GM03348 (cell line): ENCODE data around the gene CEP131.
A peak's percentile ranks its signal among the peaks of the same experiment; 100 is the strongest.

Experiments
- DNase-seq: peaks from one replicate; pipeline ENCODE4 v3.0.0; 2012; ENCODE audit warnings: low spot score

The CEP131 gene

DNA sequence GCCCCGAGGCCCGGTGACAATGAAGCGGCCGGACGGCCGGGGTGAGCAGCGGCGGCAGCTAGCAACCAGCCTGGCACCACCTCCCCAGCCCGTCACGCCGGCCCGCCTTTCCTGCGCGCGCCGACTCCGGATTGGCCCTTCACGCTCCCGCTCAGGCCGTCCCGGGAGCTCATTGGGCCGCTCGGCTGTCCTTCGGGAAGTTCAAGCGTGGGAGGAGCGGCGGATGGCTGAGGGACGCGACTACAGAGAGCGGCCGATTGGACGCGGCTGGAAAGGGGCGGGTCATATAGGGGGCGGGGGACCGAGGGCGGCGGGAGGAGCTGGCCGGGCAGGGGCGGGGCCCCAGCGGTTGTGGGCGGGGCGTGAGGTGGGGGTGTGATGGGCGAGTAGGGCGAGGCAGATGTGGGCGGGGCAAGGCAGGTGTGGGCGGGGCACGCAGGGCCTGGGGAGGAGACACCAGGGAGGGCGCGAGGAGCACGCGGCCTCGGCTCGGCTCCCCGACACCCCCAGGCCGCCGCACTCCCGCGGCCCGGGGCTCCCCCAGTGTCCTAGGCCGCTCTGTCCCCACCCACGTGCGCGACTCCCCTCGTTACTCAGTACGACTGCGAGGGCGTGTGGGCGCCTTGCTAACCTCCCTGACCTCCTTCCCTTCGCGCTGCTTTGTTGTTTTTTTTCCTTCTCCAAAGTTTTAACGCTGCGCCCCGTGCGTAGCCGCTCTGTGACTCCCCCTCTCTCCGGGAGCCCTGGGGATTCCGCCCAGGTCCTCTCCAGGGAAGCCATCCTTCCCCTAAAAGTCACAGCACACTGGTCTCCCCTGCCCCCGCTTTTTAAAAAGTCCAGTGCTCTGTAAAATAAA, at the start of gene CEP131:
Gene CEP131, minus strand, starts transcription at position 60 of the 856 bp plus-strand sequence. CDS start 2,909 bp downstream, outside the sequence.
- DNase-seq, result peak; percentile 100

DNA sequence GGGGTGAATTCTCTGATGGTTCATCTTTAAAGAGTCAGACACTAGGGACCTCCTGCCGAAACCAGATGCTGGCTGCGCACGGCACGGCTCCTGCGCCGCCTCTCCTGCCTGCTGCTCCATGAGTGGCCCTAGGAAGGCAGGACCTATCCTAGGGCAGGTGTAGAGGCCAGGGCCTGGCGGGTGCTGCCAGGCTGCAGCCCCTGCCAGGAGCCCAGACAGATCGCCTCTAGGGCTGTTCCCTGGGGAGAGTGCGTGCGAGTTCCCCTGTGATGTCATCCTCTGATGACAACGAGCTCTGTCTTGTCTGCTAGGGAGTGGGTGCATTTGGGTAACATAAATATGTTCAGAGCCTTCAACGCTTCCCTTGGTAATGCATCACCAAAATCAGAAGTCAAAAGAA, 48.5 kb upstream of the CEP131 start:
- no peak for DNase-seq

DNA sequence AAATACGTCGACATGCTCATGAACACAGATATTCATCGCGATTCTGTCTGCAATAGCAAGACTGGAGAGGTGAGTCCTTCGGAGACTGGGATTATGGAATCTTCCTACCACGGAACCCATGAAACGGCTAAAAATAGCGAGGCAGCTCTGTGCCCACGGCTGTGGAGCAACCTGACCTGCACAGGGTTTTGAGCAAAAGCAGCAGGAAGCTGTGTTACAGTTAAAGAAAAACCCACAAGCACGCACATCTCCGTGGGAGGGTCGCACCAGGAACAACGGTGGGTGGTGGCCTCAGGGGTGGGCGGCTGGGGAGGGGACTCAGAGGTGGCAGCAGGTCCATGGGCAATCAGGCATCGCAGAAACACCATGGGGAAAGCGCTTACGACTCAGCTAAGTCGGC, 47.5 kb upstream of the CEP131 start:
- no peak for DNase-seq

DNA sequence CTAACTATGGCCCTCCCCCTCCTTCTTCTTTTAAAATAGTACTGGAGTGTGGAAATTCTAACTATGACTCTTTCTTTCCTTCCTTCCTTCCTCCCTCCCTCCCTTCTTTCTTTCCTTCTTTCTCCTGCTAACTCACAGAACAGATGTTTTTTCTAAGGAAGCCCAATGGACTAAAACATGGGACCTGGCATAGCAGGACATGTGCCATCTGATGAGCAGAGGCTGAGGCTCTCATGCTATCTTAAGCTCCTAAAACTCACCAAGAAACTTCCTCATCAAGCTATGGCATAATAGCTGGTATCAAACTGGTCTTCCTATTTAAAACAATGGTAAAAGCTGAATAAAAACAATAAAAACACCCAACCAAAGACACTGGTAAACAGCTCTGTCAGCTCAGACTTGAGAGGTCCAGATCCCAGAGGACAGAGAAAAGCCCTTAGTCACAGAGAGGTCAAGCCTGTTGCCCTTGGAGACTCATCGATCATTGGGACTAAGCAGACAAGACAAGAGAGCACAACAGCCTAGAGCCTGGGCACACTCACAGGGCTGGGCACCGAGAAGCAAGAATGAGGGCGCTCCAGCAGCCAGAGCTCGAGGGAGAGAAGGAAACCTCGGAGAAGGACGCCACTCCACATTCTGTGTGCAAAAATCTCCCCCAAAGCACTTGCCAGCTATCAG, 44.8 kb upstream of the CEP131 start:
- DNase-seq, result no peak

DNA sequence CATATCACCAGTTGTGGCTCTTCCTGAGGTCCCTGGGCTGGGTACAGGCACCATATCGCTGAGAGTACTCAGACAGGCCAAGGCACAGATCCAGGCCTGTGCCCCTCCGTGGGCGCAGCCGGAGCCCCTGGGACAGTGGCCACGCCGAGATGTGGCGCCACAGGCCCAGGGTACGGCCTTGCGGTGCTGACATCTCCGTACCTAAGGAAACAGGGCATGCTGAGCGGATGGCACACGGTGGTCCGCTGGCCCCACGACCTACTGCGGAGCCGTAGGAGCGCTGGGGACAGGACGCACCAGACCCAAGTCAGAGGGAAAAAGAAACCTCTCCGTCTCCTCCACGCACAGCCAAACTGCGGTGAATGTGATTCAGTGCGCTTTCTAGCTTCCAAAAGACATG, 42.8 kb upstream of the CEP131 start:
- no peak for DNase-seq

DNA sequence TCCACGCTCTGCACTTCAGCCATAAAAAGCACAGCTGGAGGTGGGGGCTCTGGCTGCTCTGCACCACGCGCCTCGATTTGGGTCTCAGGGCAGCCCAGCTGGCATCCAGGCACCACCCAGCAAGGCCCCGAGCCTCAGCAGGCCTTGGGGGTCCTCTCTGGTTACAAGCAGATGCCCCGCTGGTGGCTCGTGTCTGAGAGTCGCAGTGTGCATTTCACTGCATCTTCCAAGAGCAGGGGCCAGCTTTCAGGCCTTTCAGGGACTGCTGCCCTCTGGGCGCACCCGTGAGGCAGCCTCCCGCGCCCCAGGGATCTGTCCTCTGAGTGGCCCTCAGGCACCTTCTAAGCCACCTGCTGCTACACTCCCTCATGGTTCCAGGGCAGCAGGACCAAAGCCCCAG, 41.9 kb upstream of the CEP131 start:
- no peak for DNase-seq

DNA sequence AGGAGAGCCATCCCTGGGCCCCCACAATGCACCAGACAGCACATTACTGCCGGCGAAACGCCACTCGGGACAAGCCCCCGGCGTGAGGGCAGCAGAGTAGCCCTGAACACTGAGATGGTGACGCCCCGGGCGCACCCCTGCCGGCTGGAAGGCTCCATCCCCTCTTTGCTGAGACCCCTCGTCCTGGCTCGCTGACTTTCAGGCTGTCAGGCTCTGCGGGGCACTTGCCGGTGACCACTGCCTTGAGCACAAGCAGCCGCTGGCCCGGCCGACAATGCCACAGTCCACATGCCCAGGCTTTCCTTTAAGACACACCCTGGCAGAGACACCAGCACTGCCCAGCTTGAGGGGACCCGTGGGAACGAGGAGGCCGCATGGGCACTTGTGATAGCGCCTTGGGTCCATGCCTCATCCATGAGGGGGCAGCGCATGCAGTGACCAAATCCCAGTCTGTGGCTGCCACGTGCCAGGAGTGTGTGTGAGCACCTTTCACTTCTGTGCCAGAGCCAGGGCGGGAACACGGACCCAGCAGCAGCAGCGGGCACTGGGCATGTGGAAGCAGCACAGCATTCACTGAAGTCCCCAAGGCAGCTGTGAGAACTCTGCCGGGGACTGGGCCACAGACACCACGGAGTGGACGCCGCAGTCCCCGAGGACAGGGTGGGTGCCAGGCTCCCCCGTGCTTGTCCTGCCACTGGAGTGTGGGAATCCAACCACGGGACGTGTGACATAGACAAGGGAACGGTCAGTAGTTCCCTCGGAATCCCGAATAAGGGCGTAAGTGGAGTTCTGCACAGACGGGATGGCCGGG, 40.8 kb upstream of the CEP131 start:
- DNase-seq, result no peak

DNA sequence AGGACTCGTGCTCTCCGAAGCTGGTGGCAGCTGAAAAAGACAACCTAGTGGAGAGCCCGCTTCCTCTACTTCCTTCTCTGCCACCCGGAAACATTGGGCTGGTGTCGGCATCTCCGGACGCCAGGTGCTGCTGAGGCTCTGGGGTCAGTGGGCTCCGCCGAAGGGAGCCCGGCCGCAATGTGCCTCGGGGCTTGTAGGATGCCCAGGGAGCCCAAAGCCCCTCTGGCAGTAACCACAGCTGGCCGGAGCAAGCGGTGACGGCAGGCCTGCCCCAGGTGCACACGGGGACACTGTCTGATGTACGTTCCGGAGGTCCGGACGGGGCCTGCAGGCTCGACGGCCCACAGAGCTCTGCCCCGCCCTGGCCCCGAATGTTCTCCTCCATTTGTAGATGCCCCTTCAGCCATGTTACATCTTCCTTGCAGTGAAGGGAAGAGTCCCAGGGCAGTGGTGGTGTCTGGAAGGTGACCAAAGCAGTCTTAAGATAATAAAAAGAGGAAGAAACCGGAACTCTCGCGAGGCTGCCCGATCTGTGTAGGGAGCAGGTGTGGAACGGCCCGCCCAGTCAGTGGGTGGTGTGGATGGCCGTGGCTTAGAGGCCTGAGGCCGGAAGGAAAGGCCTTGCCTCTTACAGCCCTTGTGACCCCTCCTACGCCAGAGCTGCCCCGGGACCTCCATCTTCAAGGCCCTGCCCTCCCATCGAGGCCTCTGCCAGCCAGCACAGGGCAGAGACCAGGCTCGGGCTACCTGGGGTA, 39.0 kb upstream of the CEP131 start:
- no peak for DNase-seq

DNA sequence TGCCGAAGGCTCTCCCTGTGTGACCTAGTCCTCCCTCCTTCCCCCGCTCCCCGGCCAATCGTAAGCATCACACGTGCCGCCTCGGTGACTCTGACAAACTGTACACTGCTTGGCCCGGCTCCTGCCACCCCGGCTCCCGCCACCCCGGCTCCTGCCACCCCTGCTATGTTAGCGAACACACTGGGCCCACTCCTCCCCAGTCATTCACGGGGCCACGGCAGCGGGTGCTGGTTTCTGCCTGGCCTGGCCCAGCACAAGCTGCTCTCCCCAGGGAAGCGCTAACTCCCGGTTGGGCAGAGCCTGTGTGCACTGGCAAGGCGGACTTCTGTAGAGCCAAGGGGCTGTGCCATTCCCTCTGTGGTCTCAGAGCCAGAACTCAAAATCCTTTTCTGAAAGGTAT, 38.3 kb upstream of the CEP131 start:
- DNase-seq, result no peak

DNA sequence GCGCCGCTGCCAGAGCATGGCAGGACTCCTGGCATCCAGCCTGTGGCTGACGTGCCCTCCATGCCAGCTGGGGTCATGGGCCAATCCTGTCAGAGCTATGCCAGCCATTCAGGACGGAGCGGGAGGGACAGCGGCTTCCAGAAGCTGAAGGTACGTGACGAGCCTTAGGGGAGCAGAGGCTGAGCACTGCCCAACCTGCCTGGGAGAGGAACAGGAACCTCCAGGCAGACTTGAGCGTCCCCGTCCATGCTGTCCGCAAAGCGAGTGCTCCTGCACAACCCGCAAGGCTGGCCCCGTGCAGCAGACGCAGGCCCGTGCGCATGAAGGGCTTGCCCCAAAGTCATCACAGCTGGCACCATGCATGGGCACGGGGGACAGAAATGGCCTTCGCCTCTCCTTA, 37.9 kb upstream of the CEP131 start:
- DNase-seq, result no peak

DNA sequence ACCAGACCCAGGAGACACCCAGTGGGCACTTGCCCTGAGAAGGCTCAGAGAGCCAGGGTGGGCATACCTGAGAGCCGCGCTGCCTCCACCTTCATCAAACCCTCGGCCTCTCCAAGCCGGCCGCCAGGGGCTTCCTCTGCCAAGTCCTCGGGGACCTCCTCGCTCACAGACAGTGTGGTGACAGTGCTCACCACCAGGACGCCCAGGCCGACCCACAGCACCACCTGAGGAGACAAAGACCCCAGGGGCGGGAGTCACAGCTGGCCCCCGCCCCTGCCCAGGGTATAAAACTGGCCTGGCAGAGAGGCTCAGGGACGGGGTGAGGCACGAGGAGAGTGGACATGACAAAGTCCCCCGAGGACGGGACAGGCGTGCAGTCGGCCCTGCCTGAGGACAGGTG, 37.4 kb upstream of the CEP131 start:
- no peak for DNase-seq

DNA sequence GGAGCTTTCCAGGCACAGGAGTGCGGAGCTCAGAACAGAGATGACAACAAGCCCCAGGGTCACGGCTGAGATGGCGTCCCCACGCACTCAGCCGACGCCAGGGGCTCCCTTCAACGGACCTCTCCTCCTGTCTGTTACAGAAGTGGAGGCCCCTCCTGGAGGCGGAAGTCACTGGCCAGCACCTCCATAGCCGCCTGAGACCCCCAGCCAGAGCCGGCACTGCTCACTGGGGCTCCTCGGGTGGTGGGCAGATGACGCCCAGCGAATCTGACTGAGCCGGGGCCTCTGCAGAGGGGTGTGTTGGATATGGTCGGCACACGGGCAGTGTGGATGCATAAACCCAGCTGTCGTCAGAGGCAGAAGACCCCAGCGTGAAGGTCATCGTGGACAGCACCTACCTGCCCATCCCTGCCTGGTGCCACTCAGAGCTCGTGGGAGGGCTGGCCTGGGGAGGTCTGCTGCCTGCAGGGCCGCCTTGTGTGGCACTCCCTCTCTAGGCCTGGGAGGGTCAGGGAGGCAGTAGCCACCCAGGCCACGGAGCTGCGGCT, 36.4 kb upstream of the CEP131 start:
- no peak for DNase-seq

DNA sequence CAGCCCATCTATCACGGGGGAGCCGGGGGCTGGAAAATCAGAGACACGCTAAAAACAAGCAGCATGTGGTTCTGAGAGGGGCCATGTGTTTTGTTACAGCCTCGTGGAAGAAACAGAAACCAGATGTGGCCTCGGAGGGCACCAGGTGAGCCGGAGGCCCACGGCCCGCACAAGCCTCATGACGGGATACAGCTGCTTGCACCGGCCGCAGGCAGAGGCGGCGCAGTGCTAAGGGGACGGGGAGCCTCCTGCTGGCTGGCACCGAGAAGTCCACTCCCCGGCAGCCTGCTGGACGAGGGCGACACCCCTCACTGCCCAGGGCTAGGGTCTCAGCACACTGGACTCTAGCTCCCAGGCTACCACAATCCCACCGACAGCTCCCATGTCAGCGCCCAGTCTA, 35.5 kb upstream of the CEP131 start:
- no peak for DNase-seq

DNA sequence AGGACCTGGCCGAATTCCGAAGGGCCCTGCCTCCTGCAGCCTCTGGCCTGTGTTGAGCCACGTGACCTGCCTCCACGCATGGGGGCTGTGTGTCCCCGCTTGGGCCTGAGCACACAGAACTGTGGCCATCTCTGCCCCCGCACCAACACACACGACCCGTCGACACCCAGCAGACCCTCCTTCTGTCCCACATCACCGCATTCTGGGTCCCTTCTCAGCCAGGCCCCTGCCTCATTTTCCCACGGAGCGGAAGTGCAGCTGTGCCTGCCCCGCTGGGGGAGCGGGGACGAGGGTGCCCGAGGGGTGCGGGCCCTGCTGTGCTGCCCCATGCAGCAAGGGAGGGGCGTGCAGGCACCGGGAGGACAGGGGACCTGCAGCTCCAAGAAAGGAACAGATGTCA, 34.8 kb upstream of the CEP131 start:
- no peak for DNase-seq

DNA sequence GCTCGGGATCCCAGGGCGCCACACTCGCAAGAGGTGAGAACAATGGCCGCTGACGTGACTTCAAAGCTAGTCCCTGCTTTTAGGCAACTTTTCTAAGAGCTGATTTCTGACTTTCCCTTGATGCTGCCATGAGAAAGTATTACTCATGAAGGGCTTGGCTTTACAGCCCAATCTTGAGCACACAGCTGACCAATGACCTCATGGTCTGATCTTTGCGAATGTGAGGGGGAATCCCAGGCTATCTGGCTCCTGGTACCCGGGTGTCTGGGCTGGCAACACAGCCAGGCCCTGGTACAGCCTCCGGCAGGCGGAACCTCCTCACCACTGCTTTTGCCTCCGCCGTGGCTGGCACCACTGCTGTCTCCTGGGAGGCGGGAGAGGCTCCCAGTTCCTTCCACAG, 33.9 kb upstream of the CEP131 start:
- peak; percentile 34 for DNase-seq

DNA sequence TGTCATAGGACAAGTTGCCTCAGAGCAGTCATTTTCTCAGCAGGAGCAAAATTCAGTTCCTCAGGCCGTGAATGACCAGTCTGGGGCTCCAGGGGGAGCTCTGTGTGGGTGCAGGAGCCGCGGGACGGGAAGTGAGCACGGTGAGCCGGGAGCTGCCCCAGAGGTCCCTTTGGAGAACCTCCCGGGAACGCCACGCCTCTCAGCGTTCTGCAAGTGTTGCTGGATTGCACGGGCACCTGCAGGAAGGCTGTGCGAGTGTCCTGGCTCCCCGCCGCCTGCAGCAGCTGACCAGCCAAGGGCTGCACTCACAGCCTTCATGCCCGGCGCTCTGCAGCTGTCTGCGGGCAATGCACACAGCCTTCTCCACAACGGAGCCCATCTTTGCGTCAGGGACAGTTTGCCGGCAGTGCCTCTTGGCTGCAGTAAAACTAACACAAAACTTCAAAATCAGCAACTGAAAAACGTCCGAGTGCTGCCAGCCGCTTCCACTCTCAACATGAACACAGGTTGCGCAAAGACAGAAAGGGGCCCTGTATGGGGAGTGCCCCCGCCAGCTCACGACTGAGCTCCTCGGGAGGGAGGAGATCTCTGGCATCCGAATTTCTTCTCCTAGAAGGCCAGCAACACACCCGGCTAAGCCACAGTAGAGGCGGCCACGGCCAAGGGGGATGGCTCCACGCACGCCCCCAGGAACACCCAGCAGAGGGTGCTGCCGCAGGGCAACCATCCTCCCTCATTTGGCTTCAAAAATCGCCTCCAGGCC, 32.4 kb upstream of the CEP131 start:
- DNase-seq, result peak; percentile 86

DNA sequence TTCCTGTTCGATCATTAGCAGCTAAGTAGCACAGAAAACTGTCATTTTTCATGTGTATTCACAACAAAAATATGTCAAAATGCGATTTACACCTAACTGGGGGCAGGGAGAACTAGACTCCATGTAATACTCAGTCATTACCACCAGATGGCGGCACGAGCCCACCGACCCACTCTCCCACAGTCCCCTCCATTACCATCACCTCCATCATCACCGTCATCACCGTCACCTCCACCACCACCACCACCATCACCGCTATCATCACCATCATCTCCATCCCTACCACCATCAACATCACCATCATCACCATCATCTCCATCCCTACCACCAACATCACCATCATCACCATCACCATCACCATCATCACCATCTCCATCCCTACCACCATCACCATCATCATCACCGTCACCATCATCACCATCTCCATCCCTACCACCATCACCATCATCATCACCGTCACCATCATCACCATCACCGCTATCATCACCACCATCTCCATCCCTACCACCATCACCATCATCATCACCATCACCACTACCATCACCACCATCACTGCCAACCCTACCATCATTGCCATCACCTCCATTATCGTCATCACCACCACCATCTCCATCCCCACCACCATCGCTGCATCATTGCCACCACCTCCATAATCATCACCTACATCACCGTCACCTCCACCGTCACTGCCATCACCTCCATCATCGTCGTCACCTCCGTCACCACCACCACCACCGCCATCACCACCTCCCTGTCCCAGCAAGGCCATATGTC, 30.8 kb upstream of the CEP131 start:
- peak; percentile 83 for DNase-seq

DNA sequence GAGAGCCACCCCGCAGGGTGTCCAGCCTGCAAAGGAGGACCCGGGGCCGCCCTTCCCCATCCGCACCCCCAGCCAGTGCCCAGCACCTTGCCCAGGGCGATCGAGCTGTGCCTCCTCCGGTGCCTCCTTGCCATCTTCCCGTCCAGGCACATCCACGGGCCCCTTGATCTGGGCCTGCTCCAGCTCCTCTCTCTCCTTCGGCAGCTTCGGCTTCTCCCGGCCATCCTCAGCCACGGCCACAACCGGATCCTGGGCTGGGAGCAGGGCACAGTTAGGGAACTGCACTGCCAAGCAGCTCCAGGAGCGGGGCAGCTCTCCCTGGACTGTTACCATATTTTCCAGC, 30.2 kb upstream of the CEP131 start:
- DNase-seq, result no peak

DNA sequence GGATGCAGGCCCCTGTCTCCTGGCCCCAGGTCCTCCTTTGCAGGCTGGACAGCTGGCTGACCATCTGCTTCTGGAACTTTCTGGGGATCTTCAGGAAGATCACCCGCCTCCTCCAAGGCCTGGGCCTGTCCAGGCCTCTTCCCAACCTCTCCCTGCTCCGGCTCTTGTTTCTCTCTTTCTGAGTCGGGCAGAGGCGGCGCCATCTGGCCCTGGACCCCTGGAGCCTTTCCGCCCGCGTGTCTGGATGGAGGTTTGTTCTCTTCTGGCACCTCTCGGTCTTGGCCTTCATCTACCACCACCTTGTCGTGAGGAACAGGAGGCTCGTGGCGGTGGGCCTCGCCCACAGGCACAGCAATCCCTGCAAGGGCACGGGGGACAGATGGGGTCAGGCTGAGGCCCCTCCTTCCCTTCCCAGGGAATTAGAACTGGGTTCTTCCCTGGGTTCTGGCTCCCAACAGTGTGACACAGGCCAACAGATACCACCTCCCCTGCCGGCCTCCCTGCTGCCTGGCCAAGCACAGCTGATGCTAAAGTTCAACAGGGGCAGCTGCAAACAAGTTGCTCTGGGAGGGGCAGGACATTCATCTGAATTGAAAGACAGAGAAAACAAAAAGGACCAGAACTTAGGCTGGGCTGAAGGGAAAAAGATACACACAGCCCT, 29.7 kb upstream of the CEP131 start:
- DNase-seq, result no peak
